ENCODE measurements around the gene SLC22A1. TPM values are rescaled to one million over a fixed set of nuclear protein-coding genes. Genes with fewer than 3 reads are reported as not detected.

The SLC22A1 gene
- total RNA-seq, 1 experiment from 2014 or later: 1.2 TPM

DNA sequence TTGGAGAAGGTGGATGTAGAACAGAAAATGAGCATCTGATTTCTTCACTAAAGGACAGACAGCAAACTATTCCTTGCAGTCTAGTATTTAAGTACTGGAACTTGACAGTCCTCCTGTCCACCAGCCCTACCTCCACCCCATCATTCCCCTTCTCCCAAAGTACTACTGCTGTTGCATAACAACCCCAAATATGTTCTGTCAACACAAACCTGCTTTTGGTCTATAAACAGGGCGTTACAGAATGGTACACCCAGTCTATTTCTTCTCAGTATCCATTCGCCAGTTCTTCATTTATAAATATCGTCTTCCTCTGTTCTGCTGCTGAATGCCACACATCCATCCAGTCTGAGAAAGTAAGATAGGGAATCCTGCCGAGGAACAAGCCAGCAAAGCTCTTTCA lies 27.7 kb upstream of the SLC22A1 start (continued):
- TF ChIP-seq, protein P1, sequence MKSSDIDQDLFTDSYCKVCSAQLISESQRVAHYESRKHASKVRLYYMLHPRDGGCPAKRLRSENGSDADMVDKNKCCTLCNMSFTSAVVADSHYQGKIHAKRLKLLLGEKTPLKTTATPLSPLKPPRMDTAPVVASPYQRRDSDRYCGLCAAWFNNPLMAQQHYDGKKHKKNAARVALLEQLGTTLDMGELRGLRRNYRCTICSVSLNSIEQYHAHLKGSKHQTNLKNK (CRISPR knock-in tag; IDR thresholded peaks at IDR 0.05): no peak
- TF ChIP-seq GABPB1 (CRISPR knock-in tag; IDR thresholded peaks at IDR 0.05): no peak
- TF ChIP-seq KAT7 (CRISPR knock-in tag; IDR thresholded peaks at IDR 0.05; ENCODE audit: borderline replicate concordance): no peak
- no peak for TF ChIP-seq MXD4 (CRISPR knock-in tag; IDR thresholded peaks at IDR 0.05; ENCODE audit: borderline replicate concordance)

DNA sequence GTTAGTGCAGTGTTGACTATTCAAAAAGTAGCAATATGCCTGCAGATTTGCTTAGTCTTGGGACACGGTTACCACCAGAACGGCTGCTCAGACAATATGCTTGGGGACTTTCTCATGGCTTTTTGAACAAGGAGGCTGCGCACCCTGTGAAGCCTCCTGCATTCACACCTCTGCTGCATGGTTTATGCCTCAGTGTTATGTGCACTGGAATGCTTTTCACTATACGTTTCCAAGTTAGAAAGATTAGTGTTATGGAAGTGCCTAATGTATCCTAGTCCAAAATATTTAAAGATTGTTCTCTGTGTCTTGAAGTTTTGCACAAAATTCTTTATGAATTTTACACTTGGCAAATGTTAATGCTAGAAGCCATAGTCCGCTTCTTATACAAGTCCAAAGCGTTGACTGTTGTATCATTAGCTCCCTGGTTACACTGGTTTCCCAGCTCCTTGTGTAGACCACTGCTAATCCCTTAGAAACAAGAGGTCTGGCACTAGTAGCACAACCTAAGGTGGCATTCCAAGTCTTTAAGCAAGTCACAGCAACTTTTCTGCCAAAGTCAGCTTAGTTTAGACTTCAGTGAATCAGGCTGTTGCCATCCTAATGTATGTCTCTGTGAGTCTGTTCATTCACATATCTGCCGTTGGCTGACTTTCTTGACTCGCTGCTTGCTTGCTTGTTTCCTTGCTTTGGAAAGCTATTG lies 26.3 kb upstream of the SLC22A1 start:
- no peaks in the 10 kb centered on the region for H3K9me3 Mint-ChIP-seq
- POLR2A ChIA-PET: no interaction called here
- DNase-seq (ENCODE audit: low spot score): no peak
- CTCF ChIA-PET: no interaction called here
- H3K4me1 Mint-ChIP-seq: no peaks in the 10 kb centered on the region
- no peak overlapping the region for H3K27ac Mint-ChIP-seq
- peaks cover 60% of the 10 kb centered on the region for H3K36me3 Mint-ChIP-seq
- no peak overlapping the region for H3K4me3 Mint-ChIP-seq
- no peak for ATAC-seq
- no peaks in the 10 kb centered on the region for H3K27me3 Mint-ChIP-seq (ENCODE audit: low read depth)
- no peak for TF ChIP-seq IRF2 (CRISPR knock-in tag; IDR thresholded peaks at IDR 0.05; ENCODE audit: borderline replicate concordance, low read depth)
- TF ChIP-seq, protein P2, sequence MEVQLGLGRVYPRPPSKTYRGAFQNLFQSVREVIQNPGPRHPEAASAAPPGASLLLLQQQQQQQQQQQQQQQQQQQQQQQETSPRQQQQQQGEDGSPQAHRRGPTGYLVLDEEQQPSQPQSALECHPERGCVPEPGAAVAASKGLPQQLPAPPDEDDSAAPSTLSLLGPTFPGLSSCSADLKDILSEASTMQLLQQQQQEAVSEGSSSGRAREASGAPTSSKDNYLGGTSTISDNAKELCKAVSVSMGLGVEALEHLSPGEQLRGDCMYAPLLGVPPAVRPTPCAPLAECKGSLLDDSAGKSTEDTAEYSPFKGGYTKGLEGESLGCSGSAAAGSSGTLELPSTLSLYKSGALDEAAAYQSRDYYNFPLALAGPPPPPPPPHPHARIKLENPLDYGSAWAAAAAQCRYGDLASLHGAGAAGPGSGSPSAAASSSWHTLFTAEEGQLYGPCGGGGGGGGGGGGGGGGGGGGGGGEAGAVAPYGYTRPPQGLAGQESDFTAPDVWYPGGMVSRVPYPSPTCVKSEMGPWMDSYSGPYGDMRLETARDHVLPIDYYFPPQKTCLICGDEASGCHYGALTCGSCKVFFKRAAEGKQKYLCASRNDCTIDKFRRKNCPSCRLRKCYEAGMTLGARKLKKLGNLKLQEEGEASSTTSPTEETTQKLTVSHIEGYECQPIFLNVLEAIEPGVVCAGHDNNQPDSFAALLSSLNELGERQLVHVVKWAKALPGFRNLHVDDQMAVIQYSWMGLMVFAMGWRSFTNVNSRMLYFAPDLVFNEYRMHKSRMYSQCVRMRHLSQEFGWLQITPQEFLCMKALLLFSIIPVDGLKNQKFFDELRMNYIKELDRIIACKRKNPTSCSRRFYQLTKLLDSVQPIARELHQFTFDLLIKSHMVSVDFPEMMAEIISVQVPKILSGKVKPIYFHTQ (CRISPR knock-in tag; IDR thresholded peaks at IDR 0.05): no peak
- TF ChIP-seq ZNF232 (CRISPR knock-in tag; IDR thresholded peaks at IDR 0.05): no peak
- TF ChIP-seq TEAD4 (CRISPR knock-in tag; IDR thresholded peaks at IDR 0.05): no peak
- TF ChIP-seq, protein P3, sequence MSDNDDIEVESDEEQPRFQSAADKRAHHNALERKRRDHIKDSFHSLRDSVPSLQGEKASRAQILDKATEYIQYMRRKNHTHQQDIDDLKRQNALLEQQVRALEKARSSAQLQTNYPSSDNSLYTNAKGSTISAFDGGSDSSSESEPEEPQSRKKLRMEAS (CRISPR knock-in tag; IDR thresholded peaks at IDR 0.05): no peak
- no peak for TF ChIP-seq ETV6 (CRISPR knock-in tag; IDR thresholded peaks at IDR 0.05)
- TF ChIP-seq, protein P4, sequence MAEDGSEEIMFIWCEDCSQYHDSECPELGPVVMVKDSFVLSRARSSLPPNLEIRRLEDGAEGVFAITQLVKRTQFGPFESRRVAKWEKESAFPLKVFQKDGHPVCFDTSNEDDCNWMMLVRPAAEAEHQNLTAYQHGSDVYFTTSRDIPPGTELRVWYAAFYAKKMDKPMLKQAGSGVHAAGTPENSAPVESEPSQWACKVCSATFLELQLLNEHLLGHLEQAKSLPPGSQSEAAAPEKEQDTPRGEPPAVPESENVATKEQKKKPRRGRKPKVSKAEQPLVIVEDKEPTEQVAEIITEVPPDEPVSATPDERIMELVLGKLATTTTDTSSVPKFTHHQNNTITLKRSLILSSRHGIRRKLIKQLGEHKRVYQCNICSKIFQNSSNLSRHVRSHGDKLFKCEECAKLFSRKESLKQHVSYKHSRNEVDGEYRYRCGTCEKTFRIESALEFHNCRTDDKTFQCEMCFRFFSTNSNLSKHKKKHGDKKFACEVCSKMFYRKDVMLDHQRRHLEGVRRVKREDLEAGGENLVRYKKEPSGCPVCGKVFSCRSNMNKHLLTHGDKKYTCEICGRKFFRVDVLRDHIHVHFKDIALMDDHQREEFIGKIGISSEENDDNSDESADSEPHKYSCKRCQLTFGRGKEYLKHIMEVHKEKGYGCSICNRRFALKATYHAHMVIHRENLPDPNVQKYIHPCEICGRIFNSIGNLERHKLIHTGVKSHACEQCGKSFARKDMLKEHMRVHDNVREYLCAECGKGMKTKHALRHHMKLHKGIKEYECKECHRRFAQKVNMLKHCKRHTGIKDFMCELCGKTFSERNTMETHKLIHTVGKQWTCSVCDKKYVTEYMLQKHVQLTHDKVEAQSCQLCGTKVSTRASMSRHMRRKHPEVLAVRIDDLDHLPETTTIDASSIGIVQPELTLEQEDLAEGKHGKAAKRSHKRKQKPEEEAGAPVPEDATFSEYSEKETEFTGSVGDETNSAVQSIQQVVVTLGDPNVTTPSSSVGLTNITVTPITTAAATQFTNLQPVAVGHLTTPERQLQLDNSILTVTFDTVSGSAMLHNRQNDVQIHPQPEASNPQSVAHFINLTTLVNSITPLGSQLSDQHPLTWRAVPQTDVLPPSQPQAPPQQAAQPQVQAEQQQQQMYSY (CRISPR knock-in tag; IDR thresholded peaks at IDR 0.05): no peak
- no peak for TF ChIP-seq ZNF416 (CRISPR knock-in tag; IDR thresholded peaks at IDR 0.05)
- no peak for TF ChIP-seq CREB1 (CRISPR knock-in tag; IDR thresholded peaks at IDR 0.05)
- TF ChIP-seq, protein P5, sequence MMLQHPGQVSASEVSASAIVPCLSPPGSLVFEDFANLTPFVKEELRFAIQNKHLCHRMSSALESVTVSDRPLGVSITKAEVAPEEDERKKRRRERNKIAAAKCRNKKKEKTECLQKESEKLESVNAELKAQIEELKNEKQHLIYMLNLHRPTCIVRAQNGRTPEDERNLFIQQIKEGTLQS (CRISPR knock-in tag; conservative IDR thresholded peaks at IDR 0.05): no peak
- TF ChIP-seq ZNF121 (CRISPR knock-in tag; IDR thresholded peaks at IDR 0.05): no peak
- TF ChIP-seq, protein P6, sequence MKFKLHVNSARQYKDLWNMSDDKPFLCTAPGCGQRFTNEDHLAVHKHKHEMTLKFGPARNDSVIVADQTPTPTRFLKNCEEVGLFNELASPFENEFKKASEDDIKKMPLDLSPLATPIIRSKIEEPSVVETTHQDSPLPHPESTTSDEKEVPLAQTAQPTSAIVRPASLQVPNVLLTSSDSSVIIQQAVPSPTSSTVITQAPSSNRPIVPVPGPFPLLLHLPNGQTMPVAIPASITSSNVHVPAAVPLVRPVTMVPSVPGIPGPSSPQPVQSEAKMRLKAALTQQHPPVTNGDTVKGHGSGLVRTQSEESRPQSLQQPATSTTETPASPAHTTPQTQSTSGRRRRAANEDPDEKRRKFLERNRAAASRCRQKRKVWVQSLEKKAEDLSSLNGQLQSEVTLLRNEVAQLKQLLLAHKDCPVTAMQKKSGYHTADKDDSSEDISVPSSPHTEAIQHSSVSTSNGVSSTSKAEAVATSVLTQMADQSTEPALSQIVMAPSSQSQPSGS (CRISPR knock-in tag; IDR thresholded peaks at IDR 0.05; ENCODE audit: borderline replicate concordance, low read depth): no peak
- TF ChIP-seq HMGA2 (CRISPR knock-in tag; IDR thresholded peaks at IDR 0.05): no peak
- TF ChIP-seq, protein P7, sequence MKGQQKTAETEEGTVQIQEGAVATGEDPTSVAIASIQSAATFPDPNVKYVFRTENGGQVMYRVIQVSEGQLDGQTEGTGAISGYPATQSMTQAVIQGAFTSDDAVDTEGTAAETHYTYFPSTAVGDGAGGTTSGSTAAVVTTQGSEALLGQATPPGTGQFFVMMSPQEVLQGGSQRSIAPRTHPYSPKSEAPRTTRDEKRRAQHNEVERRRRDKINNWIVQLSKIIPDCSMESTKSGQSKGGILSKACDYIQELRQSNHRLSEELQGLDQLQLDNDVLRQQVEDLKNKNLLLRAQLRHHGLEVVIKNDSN (CRISPR knock-in tag; IDR thresholded peaks at IDR 0.05): no peak
- TF ChIP-seq SMAD3 (CRISPR knock-in tag; IDR thresholded peaks at IDR 0.05; ENCODE audit: borderline replicate concordance): no peak
- TF ChIP-seq, protein P8, sequence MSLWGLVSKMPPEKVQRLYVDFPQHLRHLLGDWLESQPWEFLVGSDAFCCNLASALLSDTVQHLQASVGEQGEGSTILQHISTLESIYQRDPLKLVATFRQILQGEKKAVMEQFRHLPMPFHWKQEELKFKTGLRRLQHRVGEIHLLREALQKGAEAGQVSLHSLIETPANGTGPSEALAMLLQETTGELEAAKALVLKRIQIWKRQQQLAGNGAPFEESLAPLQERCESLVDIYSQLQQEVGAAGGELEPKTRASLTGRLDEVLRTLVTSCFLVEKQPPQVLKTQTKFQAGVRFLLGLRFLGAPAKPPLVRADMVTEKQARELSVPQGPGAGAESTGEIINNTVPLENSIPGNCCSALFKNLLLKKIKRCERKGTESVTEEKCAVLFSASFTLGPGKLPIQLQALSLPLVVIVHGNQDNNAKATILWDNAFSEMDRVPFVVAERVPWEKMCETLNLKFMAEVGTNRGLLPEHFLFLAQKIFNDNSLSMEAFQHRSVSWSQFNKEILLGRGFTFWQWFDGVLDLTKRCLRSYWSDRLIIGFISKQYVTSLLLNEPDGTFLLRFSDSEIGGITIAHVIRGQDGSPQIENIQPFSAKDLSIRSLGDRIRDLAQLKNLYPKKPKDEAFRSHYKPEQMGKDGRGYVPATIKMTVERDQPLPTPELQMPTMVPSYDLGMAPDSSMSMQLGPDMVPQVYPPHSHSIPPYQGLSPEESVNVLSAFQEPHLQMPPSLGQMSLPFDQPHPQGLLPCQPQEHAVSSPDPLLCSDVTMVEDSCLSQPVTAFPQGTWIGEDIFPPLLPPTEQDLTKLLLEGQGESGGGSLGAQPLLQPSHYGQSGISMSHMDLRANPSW (CRISPR knock-in tag; conservative IDR thresholded peaks at IDR 0.05; ENCODE audit: low read depth): no peak
- no peak for TF ChIP-seq ZNF396 (CRISPR knock-in tag; IDR thresholded peaks at IDR 0.05; ENCODE audit: borderline replicate concordance)
